HG03097 (cell line): ENCODE results near the gene MAGEB6.
"Not testable (repeated sequence)": the region's sequence is repeated elsewhere in the genome, so short reads cannot be mapped to it uniquely, and the experiment has no call there.

Experiments
- ATAC-seq: cut with Tn5 transposase; IDR thresholded peaks from one replicate; pipeline ENCODE4 v1.9.1; 2021; ENCODE audit not compliant: unreplicated experiment, low FRiP score

The MAGEB6 gene, protein sequence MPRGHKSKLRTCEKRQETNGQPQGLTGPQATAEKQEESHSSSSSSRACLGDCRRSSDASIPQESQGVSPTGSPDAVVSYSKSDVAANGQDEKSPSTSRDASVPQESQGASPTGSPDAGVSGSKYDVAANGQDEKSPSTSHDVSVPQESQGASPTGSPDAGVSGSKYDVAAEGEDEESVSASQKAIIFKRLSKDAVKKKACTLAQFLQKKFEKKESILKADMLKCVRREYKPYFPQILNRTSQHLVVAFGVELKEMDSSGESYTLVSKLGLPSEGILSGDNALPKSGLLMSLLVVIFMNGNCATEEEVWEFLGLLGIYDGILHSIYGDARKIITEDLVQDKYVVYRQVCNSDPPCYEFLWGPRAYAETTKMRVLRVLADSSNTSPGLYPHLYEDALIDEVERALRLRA

DNA sequence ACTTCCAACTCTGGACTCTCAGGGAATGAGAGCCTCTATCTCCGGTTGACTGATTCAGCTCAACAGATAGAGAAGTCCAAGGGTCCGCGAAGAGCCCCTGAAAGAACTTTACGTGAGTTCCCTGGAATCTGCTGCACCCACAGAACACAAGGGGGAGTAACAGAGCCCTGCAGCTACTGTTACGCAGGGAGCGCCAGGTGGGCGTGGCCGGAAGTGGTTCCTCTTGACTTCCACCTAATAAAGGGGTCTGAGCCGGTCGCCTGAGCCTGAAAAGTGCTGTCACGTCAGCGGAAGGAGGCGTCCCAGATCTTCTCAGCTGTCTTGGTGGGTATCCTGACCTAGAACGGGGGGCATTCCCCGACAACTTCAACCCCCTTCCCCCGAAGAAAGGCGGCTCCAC is at the start of gene MAGEB6:
MAGEB6 (plus strand) TSS at position 237 of the 400 bp plus-strand sequence. CDS start 1,407 bp downstream, outside the sequence.
- ATAC-seq = no peak

DNA sequence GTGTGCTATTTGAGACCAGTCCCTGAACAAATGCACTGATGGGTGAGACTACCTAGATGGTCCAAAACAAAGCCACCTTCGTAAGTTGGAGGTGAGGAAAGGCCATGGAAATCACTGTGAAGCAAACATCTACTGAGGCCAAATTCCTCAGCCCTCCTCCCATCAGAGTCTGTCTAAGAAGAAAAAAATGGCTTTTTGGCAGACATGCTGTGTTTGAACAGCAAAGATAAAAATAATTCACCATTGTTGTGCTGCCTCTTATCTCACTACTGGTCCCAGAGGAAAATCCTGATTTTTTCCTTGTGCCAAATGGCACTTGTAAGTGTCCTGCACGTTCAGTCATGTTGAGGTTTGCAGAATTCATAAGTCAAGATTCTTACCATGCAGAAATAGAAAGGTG is 46.2 kb upstream of the MAGEB6 start:
- ATAC-seq = no peak

DNA sequence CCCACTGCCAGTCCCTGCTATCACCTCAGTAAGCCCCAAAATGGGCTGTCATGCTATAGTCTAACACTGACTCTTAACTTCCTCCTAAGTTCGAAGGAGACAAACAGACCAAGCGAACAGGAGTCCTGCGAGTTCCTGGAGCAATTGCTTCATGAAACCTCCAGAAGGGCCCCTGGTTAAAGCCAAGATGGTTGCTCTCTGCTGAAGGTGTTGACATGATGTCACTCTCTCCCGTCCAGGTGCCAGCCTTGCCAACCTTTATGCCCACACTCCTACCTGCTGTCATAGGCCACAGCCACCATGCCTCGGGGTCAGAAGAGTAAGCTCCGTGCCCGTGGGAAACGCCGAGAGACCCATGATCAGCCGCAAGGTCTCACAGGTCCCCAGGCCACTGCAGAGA is 31.9 kb upstream of the MAGEB6 start, which contains the start of gene MAGEB6B:
MAGEB6B (plus strand) TSS at position 301 of the 400 bp plus-strand sequence; CDS start at position 301, 0 bp downstream.
- ATAC-seq = no peak

GRCh38 chrX:26203561-26203960 is 11.3 kb downstream of the MAGEB6 start:
- ATAC-seq = no peak

DNA sequence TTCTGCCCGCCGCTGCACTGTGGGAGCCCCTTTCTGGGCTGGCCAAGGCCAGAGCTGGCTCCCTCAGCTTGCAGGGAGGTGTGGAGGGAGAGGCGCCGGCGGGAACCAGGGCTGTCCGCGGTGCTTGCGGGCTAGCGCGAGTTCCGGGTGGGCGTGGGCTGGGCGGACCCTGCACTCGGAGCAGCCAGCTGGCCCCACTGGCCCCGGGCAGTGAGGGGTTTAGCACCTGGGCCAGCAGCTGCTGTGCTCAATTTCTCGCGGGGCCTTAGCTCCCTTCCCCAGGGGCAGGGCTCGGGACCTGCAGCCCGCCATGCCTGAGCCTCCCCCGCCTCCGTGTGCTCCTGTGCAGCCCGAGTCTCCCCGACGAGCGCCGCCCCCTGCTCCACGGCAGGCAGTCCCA is 12.5 kb downstream of the MAGEB6 start:
- not testable (repeated sequence) for ATAC-seq

DNA sequence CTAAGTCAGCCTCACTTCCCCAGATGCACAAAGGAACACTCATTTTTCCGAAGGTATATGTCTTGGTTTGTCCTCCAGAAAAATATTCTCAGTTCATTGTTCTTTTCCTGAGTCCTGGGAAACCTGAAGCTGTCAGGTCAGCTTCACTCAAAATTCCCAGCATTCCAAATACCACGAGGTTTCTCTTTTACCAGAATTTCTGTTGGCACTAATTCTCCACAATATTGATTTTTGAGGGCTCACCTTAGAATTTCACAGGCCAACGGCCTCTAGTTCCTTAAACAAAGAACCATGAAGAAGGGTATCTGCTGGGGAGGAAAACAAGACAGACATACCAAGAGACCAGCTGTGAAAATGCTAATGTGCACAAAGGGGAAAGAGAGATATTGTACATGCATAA is 15.8 kb downstream of the MAGEB6 start:
- no peak for ATAC-seq

- ATAC-seq = no peak
These were observed 23.6 kb downstream of the MAGEB6 start, which contains the start of gene MAGEB5 for GRCh38 chrX:26215869-26216268. Gene MAGEB5 (plus strand): TSS chrX:26216169. CDS start chrX:26217302, 1,133 bp downstream.

GRCh38 chrX:26219351-26219750 is 27.1 kb downstream of the MAGEB6 start:
- no peak for ATAC-seq

GRCh38 chrX:26234177-26234576 is 41.9 kb downstream of the MAGEB6 start:
- no peak for ATAC-seq
